ENCODE results near the gene MXRA5.
"Not testable (repeated sequence)": the region's sequence is repeated elsewhere in the genome, so short reads cannot be mapped to it uniquely, and the experiment has no call there.

The MXRA5 gene

DNA sequence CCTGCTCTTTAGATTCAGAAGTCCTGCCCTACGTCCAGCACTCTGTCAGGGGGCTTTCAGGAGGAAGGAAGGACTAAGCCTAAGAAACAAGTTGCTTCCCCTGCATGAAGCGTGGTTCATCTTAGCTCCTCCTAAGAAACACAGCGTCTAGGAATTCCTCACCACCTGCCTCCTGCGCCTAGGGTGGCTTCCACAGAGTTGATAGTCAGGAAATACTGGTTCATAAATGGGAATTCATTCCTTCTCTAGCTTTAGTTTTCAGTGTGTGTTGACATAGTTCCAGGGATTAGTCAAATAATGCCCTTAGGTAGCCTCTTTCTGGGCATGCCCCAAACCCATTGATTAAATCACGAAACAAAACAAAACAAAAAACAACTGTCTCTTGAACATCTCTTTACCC is 1.7 kb upstream of the MXRA5 start:
- no peak for DNase-seq
- no peaks in the 10 kb centered on the region for H3K4me1 ChIP-seq (ENCODE audit: control insufficient read depth, low read depth, low read length)
- H4K8ac ChIP-seq (ENCODE audit: low read depth, low read length): no peak overlapping the region
- no peaks in the 10 kb centered on the region for H3K79me1 ChIP-seq (ENCODE audit: low read length)
- no peak overlapping the region for H3K4me2 ChIP-seq (ENCODE audit: low read length)
- no peak overlapping the region for H2BK15ac ChIP-seq (replicated peaks; ENCODE audit: low read depth)
- no peak overlapping the region for H3K4me3 ChIP-seq (ENCODE audit: low read length)
- H3K56ac ChIP-seq (ENCODE audit: low read length): no peak overlapping the region
- no peaks in the 10 kb centered on the region for H3K27me3 ChIP-seq (ENCODE audit: insufficient read depth, low read length, poor library complexity)
- WGBS (ENCODE audit: extremely low coverage, insufficient coverage, low lambda C conversion rate): no CpG with 5 or more reads among the region's 5 CpGs
- no peak overlapping the region for H3K9ac ChIP-seq (ENCODE audit: low read length)
- H3K27ac ChIP-seq (ENCODE audit: low read depth, low read length): no peak overlapping the region
- no peaks in the 10 kb centered on the region for H3K79me2 ChIP-seq (ENCODE audit: control insufficient read depth, insufficient read depth, low read length)
- H2AK5ac ChIP-seq (ENCODE audit: low read length): no peak overlapping the region
- no peak overlapping the region for H2BK120ac ChIP-seq (ENCODE audit: low read depth, low read length)
- H3K23ac ChIP-seq (ENCODE audit: low read length): no peak overlapping the region
- no peak overlapping the region for H3K18ac ChIP-seq (ENCODE audit: low read length)
- H2BK5ac ChIP-seq (ENCODE audit: low read length): no peak overlapping the region
- H4K5ac ChIP-seq (ENCODE audit: low read length): no peak overlapping the region
- no peak overlapping the region for H3K4ac ChIP-seq (ENCODE audit: low read depth, low read length)
- H3K36me3 ChIP-seq (ENCODE audit: control insufficient read depth, insufficient read depth, low read length): no peaks in the 10 kb centered on the region

DNA sequence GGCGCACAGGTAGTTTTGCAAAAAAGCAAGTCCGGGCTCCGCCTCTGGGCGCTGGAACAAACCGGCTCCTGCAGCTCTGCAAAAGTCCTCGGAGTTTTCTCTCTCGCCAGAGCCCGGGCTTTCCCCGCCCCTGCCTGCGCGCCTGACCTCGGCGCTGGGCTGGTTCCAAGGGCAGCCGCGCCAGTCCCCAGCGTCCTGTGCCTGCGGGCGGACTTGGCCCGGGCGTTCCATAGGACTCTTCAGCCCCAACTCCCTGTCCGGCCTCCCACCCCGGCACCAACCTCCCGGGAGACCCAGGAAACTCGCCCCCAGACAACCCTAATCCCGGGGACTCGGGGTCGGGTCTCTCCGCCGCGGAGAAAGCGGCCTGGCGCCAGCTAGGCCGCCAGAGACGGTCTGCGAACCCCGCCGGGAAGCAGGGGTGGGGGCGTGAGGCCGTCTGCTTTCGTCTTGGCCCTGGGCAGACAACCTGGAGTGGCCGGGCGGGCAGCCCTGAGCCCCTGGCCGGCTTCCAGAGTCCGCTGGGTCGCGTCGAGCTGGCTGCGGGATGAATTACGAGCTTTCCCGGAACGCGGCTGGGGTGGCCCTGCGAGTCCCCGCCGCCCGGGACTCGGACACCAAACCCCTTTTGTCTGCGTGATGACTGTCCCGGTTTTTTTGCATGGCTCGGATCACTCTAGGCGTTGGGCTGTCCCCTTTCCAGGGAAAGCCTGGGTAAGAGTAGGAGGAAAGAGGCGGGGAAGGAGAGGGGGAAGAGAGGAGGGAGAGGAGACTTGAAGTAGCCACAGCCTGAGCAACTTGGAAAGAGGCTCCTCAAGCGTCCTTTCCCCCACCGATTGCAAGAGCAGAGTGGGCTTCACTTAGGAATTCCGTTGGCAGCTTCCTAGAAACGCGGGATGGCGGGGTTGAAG is 916 bp downstream of the MXRA5 start:
- Histone ChIP-seq H3K23ac (ENCODE audit: low read length) (no peak overlapping the region), H2BK5ac (ENCODE audit: low read length) (no peak overlapping the region), H3K18ac (ENCODE audit: low read length) (peak overlapping the region; percentile 97), H2BK120ac (ENCODE audit: low read depth, low read length) (no peak overlapping the region), H2AK5ac (ENCODE audit: low read length) (no peak overlapping the region), H2BK15ac (replicated peaks; ENCODE audit: low read depth) (no peak overlapping the region), H3K79me2 (ENCODE audit: control insufficient read depth, insufficient read depth, low read length) (no peaks in the 10 kb centered on the region), H3K4me2 (ENCODE audit: low read length) (peak overlapping the region; percentile 62), H4K8ac (ENCODE audit: low read depth, low read length) (no peak overlapping the region), H4K5ac (ENCODE audit: low read length) (no peak overlapping the region), H3K27me3 (ENCODE audit: insufficient read depth, low read length, poor library complexity) (no peaks in the 10 kb centered on the region), H3K4me3 (ENCODE audit: low read length) (peak overlapping the region; percentile 33), H3K36me3 (ENCODE audit: control insufficient read depth, insufficient read depth, low read length) (no peaks in the 10 kb centered on the region), H3K79me1 (ENCODE audit: low read length) (no peaks in the 10 kb centered on the region), H3K56ac (ENCODE audit: low read length) (peak overlapping the region; percentile 70), H3K9ac (ENCODE audit: low read length) (peak overlapping the region; percentile 68), H3K27ac (ENCODE audit: low read depth, low read length) (no peak overlapping the region), H3K4ac (ENCODE audit: low read depth, low read length) (peak overlapping the region; percentile 81), H3K4me1 (ENCODE audit: control insufficient read depth, low read depth, low read length) (no peaks in the 10 kb centered on the region)
- WGBS (ENCODE audit: extremely low coverage, insufficient coverage, low lambda C conversion rate): no CpG with 5 or more reads among the region's 68 CpGs
- DNase-seq: peak; percentile 78

DNA sequence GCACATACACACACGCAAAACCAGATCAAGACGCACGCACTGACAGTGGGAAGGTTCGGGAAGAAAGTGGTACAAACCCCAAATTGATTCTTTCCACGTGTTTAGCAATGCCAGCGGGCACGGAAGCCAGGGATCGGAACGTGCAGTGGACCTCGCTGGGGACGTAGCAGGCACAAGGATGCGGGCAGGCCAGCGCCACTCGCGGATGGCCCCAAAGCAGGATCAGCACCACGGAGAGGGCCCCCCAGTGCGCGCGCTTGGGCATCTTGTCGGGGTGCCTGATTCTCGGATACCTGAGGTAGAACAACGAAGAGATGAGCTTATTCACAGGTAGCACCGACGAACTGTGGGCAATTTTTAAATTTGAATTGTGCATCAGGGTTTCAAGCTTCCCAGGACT is 2.9 kb downstream of the MXRA5 start:
- not testable (repeated sequence) for H3K36me3 ChIP-seq (ENCODE audit: control insufficient read depth, insufficient read depth, low read length); H3K27me3 ChIP-seq (ENCODE audit: insufficient read depth, low read length, poor library complexity); H2BK5ac ChIP-seq (ENCODE audit: low read length); H3K56ac ChIP-seq (ENCODE audit: low read length); H2BK15ac ChIP-seq (replicated peaks; ENCODE audit: low read depth); H4K8ac ChIP-seq (ENCODE audit: low read depth, low read length); H3K27ac ChIP-seq (ENCODE audit: low read depth, low read length); H3K4me1 ChIP-seq (ENCODE audit: control insufficient read depth, low read depth, low read length); H4K5ac ChIP-seq (ENCODE audit: low read length); H3K4ac ChIP-seq (ENCODE audit: low read depth, low read length); H3K4me2 ChIP-seq (ENCODE audit: low read length); H3K79me1 ChIP-seq (ENCODE audit: low read length); H3K79me2 ChIP-seq (ENCODE audit: control insufficient read depth, insufficient read depth, low read length); H3K9ac ChIP-seq (ENCODE audit: low read length); H3K4me3 ChIP-seq (ENCODE audit: low read length); H3K18ac ChIP-seq (ENCODE audit: low read length); H3K23ac ChIP-seq (ENCODE audit: low read length); H2AK5ac ChIP-seq (ENCODE audit: low read length); H2BK120ac ChIP-seq (ENCODE audit: low read depth, low read length)
- WGBS (ENCODE audit: extremely low coverage, insufficient coverage, low lambda C conversion rate): no CpG with 5 or more reads among the region's 24 CpGs
- DNase-seq: peak; percentile 2

DNA sequence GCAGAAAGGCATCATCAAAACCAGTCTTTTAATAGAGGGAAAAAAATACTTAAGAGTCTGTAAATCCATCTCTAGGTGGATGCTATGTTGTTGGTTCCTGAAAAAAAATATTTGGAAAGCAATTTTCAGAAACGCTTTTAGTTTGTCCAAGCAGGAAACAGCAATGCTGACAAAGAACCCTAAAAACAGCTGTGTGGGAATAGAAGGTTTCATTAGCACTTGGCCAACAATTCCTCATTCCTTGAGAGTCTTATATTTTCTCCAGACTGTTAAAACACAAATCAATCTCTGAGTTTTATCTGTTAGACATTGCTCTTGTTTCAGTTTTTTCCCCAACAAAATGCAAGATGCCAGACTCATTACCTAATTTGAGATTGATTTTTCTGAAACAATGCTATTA is 6.4 kb downstream of the MXRA5 start:
- Histone ChIP-seq H3K27me3 (ENCODE audit: insufficient read depth, low read length, poor library complexity) (no peaks in the 10 kb centered on the region), H3K36me3 (ENCODE audit: control insufficient read depth, insufficient read depth, low read length) (no peaks in the 10 kb centered on the region), H3K4ac (ENCODE audit: low read depth, low read length) (no peak overlapping the region), H4K8ac (ENCODE audit: low read depth, low read length) (no peak overlapping the region), H3K4me3 (ENCODE audit: low read length) (no peak overlapping the region), H3K79me2 (ENCODE audit: control insufficient read depth, insufficient read depth, low read length) (no peaks in the 10 kb centered on the region), H3K56ac (ENCODE audit: low read length) (no peak overlapping the region), H2AK5ac (ENCODE audit: low read length) (no peak overlapping the region), H3K23ac (ENCODE audit: low read length) (no peak overlapping the region), H3K4me1 (ENCODE audit: control insufficient read depth, low read depth, low read length) (no peaks in the 10 kb centered on the region), H2BK5ac (ENCODE audit: low read length) (no peak overlapping the region), H3K27ac (ENCODE audit: low read depth, low read length) (no peak overlapping the region), H3K9ac (ENCODE audit: low read length) (no peak overlapping the region), H3K79me1 (ENCODE audit: low read length) (no peaks in the 10 kb centered on the region), H2BK15ac (replicated peaks; ENCODE audit: low read depth) (no peak overlapping the region), H3K4me2 (ENCODE audit: low read length) (no peak overlapping the region), H2BK120ac (ENCODE audit: low read depth, low read length) (no peak overlapping the region), H4K5ac (ENCODE audit: low read length) (no peak overlapping the region), H3K18ac (ENCODE audit: low read length) (no peak overlapping the region)
- DNase-seq: no peak
- no CpG with 5 or more reads among the region's 1 CpG for WGBS (ENCODE audit: extremely low coverage, insufficient coverage, low lambda C conversion rate)

DNA sequence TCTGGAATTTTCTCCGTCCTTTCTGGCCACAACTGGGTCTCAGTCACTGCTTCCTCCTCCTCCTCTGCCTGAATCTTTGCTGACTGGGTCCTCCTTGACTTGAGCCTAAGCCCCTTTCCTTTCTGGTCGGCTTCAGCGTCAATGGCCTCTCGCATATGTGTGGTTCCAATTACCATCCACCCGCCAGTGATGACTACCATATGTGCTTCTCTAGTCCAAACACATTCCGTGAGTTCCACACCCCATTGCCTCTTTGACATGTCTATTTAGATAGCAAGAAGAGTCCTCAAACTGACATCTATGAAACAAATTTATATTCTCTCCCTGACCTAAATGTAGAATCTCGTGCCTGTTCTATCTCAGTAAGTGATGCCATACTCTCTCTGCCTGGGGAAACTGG is 19.8 kb downstream of the MXRA5 start:
- no peaks in the 10 kb centered on the region for H3K36me3 ChIP-seq (ENCODE audit: control insufficient read depth, insufficient read depth, low read length)
- H4K5ac ChIP-seq (ENCODE audit: low read length): no peak overlapping the region
- H2BK15ac ChIP-seq (replicated peaks; ENCODE audit: low read depth): no peak overlapping the region
- no peak overlapping the region for H2AK5ac ChIP-seq (ENCODE audit: low read length)
- H3K23ac ChIP-seq (ENCODE audit: low read length): no peak overlapping the region
- H3K56ac ChIP-seq (ENCODE audit: low read length): no peak overlapping the region
- peak; percentile 1 for DNase-seq
- no peak overlapping the region for H3K4me2 ChIP-seq (ENCODE audit: low read length)
- no peaks in the 10 kb centered on the region for H3K4me1 ChIP-seq (ENCODE audit: control insufficient read depth, low read depth, low read length)
- no peaks in the 10 kb centered on the region for H3K27me3 ChIP-seq (ENCODE audit: insufficient read depth, low read length, poor library complexity)
- H2BK120ac ChIP-seq (ENCODE audit: low read depth, low read length): no peak overlapping the region
- H4K8ac ChIP-seq (ENCODE audit: low read depth, low read length): no peak overlapping the region
- H3K79me1 ChIP-seq (ENCODE audit: low read length): no peaks in the 10 kb centered on the region
- no CpG with 5 or more reads among the region's 7 CpGs for WGBS (ENCODE audit: extremely low coverage, insufficient coverage, low lambda C conversion rate)
- no peaks in the 10 kb centered on the region for H3K79me2 ChIP-seq (ENCODE audit: control insufficient read depth, insufficient read depth, low read length)
- H3K4me3 ChIP-seq (ENCODE audit: low read length): no peak overlapping the region
- no peak overlapping the region for H3K9ac ChIP-seq (ENCODE audit: low read length)
- no peak overlapping the region for H3K27ac ChIP-seq (ENCODE audit: low read depth, low read length)
- H2BK5ac ChIP-seq (ENCODE audit: low read length): no peak overlapping the region
- no peak overlapping the region for H3K4ac ChIP-seq (ENCODE audit: low read depth, low read length)
- H3K18ac ChIP-seq (ENCODE audit: low read length): no peak overlapping the region

Data from mesendoderm (in vitro differentiated cells).